CD8-positive, alpha-beta memory T cell (primary cell): ENCODE data around the gene IDI2. TPM values are rescaled to one million over a fixed set of nuclear protein-coding genes. Genes with fewer than 3 reads are reported as not detected.

ENCODE experiments used
- CTCF ChIA-PET: fragments of 350-600 bp; sonication (Branson Sonifier 250); formaldehyde crosslinking; loops from one replicate; lab custom pipeline; 2021; ENCODE audit warnings: antibody characterized with exemption; lab: Charles Lee
- POLR2A ChIA-PET: fragments of 350-600 bp; sonication (Branson Sonifier 250); formaldehyde crosslinking; loops from one replicate; lab custom pipeline; 2021; ENCODE audit warnings: antibody characterized with exemption; lab: Charles Lee
- DNase-seq, 5 donors: peaks; one replicate each; pipeline versions ENCODE4 v3.0.0 to v3.0.0-alpha.2; 2020 to 2022; ENCODE audit warnings: mixed read lengths in 1 of 5
- H3K27ac ChIP-seq: one replicate; pipeline ENCODE4 v1.7.0; 2013; ENCODE audit warnings: low read depth, mild to moderate bottlenecking, low read length, moderate library complexity
- H3K27me3 ChIP-seq: 2 replicates; pipeline ENCODE4 v1.7.0; 2013; ENCODE audit warnings: low read length, mild to moderate bottlenecking; ENCODE audit not compliant: insufficient read depth, poor library complexity, severe bottlenecking
- H3K36me3 ChIP-seq: 2 replicates; pipeline ENCODE4 v1.7.0; 2013; ENCODE audit warnings: mild to moderate bottlenecking, low read length, moderate library complexity; ENCODE audit not compliant: insufficient read depth
- H3K4me1 ChIP-seq: 2 replicates; pipeline ENCODE4 v1.7.0; 2013; ENCODE audit warnings: mild to moderate bottlenecking, low read length, moderate library complexity; ENCODE audit not compliant: insufficient read depth
- H3K4me3 ChIP-seq: 2 replicates; pipeline ENCODE4 v1.7.0; 2013; ENCODE audit warnings: mild to moderate bottlenecking, low read length
- H3K9me3 ChIP-seq: 2 replicates; pipeline ENCODE4 v1.7.0; 2013; ENCODE audit warnings: mild to moderate bottlenecking, low read length
- H3K27ac Mint-ChIP-seq, 8 donors: one replicate each; pipeline ENCODE4 v1.8.0; 2020 to 2021; ENCODE audit warnings: mixed read lengths in 8 of 8, mild to moderate bottlenecking in 6 of 8, inconsistent platforms in 3 of 8, moderate library complexity in 3 of 8
- H3K27me3 Mint-ChIP-seq, 2 donors: one replicate each; pipeline ENCODE4 v1.8.0; 2020 to 2021; ENCODE audit warnings: mixed read lengths in 2 of 2, mild to moderate bottlenecking in 1 of 2, moderate library complexity in 1 of 2
- H3K36me3 Mint-ChIP-seq, 3 donors: one replicate each; pipeline ENCODE4 v1.8.0; 2020 to 2021; ENCODE audit warnings: mixed read lengths in 3 of 3, inconsistent platforms in 1 of 3, mild to moderate bottlenecking in 1 of 3
- H3K4me1 Mint-ChIP-seq, 3 donors: one replicate each; pipeline ENCODE4 v1.8.0; 2020 to 2021; ENCODE audit warnings: mixed read lengths in 3 of 3, inconsistent platforms in 1 of 3, mild to moderate bottlenecking in 1 of 3
- H3K4me3 Mint-ChIP-seq, 7 donors: one replicate each; pipeline ENCODE4 v1.8.0; 2020 to 2021; ENCODE audit warnings: mixed read lengths in 7 of 7, mild to moderate bottlenecking in 6 of 7, moderate library complexity in 4 of 7, inconsistent platforms in 2 of 7
- H3K9me3 Mint-ChIP-seq, 5 donors: one replicate each; pipeline ENCODE4 v1.8.0; 2020 to 2022; ENCODE audit warnings: mixed read lengths in 5 of 5, mild to moderate bottlenecking in 3 of 5, moderate library complexity in 2 of 5, inconsistent platforms in 1 of 5
- polyA plus RNA-seq: library from polyadenylated mRNA; unstranded; fragments of 300-500 nt; fragmentation: Illumina TruSeq; gene quantifications from one replicate; pipeline ENCODE4 v1.2.3, GENCODE V29; 2021
- total RNA-seq, 2 experiments: library from RNA; stranded (reverse); gene quantifications; one replicate each; pipeline ENCODE4 v1.2.3, GENCODE V29; 2021

Gene IDI2
- total and polyA plus RNA-seq, 3 experiments from 2014 or later = not detected

DNA sequence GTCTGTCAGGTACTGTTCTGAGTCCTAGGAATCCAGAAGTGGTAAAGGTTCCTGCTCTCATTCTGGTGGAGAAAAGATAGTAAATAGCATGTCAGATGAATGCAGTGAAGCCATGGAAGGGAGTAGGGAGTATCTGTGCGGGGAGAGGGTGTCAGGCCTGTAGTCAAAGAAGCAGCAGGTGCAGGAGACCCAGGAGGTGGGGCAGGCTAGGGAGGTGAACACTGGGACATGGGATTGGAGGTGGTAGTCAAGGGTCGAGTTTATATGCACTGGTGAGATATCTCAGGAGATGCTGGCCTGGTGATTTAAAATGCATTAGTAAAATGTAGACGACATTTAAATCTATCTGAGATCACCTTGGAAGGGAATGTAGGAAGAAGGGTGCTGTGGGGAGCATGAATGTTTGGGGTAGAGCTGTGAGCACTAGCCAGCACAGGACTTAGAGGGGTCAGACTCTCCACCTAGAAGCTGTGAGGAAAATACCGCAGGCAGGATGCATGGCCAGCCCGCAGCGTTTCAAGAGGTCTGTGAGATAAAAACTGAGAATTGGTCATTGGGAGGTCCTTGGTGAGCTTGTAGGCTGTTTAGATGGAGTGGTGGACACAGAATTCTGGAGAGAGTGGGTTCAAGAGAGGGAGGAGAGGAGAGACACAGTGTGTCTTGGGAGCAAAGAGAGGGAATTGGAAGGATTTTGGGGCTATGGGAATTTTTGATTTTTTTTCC is 30.7 kb downstream of the IDI2 start:
- Mint-ChIP-seq H3K4me3 (no peak overlapping the region), H3K27ac (peak overlapping the region in 5 of 8 donors; percentile 7 to 65 (median 42)), H3K9me3 (no peaks in the 10 kb centered on the region), H3K36me3 (peaks cover 12 to 83% (median 31%) of the 10 kb centered on the region in 3 donors), H3K27me3 (no peaks in the 10 kb centered on the region), H3K4me1 (peaks cover 15 to 19% (median 17%) of the 10 kb centered on the region in 3 donors)
- Histone ChIP-seq H3K27me3 (no peaks in the 10 kb centered on the region), H3K36me3 (peaks cover 52% of the 10 kb centered on the region), H3K4me3 (no peak overlapping the region), H3K4me1 (peaks cover 11% of the 10 kb centered on the region), H3K9me3 (no peaks in the 10 kb centered on the region), H3K27ac (no peak overlapping the region)
- ChIA-PET CTCF (no interaction called here), POLR2A (no interaction called here)
- no peak for DNase-seq

DNA sequence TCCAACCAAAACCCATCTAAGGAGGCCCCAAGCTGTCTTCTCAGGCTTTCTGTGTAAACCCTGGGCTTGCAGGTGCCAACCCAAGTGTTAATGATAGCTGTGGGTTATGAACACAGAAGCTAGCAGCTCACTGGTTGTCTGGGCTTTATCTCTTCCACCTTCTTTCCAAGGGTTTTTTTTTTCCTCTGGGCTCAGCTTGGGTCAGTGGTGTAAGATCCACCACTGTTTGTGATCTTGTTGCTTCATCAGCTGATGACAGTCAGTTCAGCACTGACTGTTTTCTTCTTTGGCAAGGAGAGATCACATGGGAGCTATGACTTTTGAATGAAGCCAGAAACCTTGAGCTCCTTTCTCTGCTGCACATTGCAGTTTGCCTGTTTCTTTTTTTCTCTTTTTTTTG is 32.8 kb downstream of the IDI2 start:
- peak overlapping the region in 1 of 7 donors; percentile 30 for H3K4me3 Mint-ChIP-seq
- no peak for DNase-seq
- peaks cover 12 to 72% (median 26%) of the 10 kb centered on the region in 3 donors for H3K36me3 Mint-ChIP-seq
- no peaks in the 10 kb centered on the region for H3K27me3 ChIP-seq
- no peak overlapping the region for H3K27ac ChIP-seq
- CTCF ChIA-PET = interaction anchor here (0.9 kb wide), 1 partner anchor 60 kb away, joined by 3 read pairs; no protein-coding TSS in a partner anchor
- no peaks in the 10 kb centered on the region for H3K9me3 ChIP-seq
- H3K4me1 Mint-ChIP-seq = peaks cover 29 to 38% (median 30%) of the 10 kb centered on the region in 3 donors
- POLR2A ChIA-PET = interaction anchor here (1.1 kb wide), 1 partner anchor 56 kb away, joined by 4 read pairs; no protein-coding TSS in a partner anchor
- peaks cover 25% of the 10 kb centered on the region for H3K4me1 ChIP-seq
- peaks cover 35% of the 10 kb centered on the region for H3K36me3 ChIP-seq
- H3K27ac Mint-ChIP-seq = peak overlapping the region in 2 of 8 donors; percentile 30 to 33
- no peak overlapping the region for H3K4me3 ChIP-seq
- H3K9me3 Mint-ChIP-seq = no peaks in the 10 kb centered on the region
- H3K27me3 Mint-ChIP-seq = no peaks in the 10 kb centered on the region

DNA sequence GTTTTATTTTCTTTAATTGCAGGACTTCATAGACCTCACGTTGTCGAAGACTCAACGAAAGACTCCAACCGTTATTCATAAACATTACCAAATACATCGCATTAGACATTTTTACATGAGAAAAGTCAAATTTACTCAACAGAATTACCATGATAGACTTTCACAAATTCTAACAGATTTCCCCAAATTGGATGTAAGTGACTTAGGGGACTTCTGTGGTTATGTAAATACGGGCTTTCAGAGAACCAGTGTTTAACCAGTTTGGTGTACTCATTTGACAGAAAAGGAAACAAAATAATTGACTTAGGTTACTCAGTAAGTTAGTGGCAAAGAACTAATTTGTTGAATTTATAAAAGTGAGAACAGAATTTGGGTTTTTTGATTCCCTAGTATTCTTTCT is 33.2 kb downstream of the IDI2 start:
- no peak overlapping the region for H3K27ac ChIP-seq
- H3K4me3 Mint-ChIP-seq = peak overlapping the region in 1 of 7 donors; percentile 13
- H3K4me1 ChIP-seq = peaks cover 27% of the 10 kb centered on the region
- peaks cover 12 to 68% (median 23%) of the 10 kb centered on the region in 3 donors for H3K36me3 Mint-ChIP-seq
- H3K27me3 Mint-ChIP-seq = no peaks in the 10 kb centered on the region
- POLR2A ChIA-PET = interaction anchor here (0.7 to 1.1 kb wide), 2 partner anchors 56 to 98 kb away, joined by 3 to 4 read pairs; no protein-coding TSS in a partner anchor
- no peaks in the 10 kb centered on the region for H3K9me3 ChIP-seq
- peaks cover 29 to 41% (median 32%) of the 10 kb centered on the region in 3 donors for H3K4me1 Mint-ChIP-seq
- H3K9me3 Mint-ChIP-seq = no peaks in the 10 kb centered on the region
- peaks cover 32% of the 10 kb centered on the region for H3K36me3 ChIP-seq
- H3K4me3 ChIP-seq = no peak overlapping the region
- CTCF ChIA-PET = interaction anchor here (0.9 kb wide), 1 partner anchor 61 kb away, joined by 3 read pairs; no protein-coding TSS in a partner anchor
- peak overlapping the region in 2 of 8 donors; percentile 6 to 30 for H3K27ac Mint-ChIP-seq
- H3K27me3 ChIP-seq = no peaks in the 10 kb centered on the region
- no peak for DNase-seq

DNA sequence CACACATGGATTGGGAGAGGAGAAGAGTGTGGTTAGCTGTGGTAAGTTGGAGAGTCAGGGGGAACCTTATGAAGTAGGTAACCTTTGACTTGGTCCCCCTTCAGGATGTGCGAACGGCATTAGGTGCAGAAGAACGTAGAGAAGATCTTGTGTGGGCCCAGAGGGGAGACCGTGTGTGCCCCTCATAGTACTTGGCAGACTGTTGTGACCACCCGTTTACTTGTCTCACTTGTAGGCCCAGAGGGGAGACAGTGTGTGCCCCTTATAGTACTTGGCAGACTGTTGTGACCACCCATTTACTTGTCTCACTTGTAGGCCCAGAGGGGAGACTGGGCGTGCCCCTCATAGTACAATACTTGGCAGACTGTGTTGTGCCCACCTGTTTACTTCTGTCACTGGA is 34.9 kb downstream of the IDI2 start:
- CTCF ChIA-PET = no interaction called here
- no peaks in the 10 kb centered on the region for H3K9me3 Mint-ChIP-seq
- Histone ChIP-seq H3K9me3 (no peaks in the 10 kb centered on the region), H3K27me3 (no peaks in the 10 kb centered on the region), H3K27ac (no peak overlapping the region), H3K4me1 (peaks cover 32% of the 10 kb centered on the region), H3K36me3 (peaks cover 21% of the 10 kb centered on the region), H3K4me3 (no peak overlapping the region)
- H3K36me3 Mint-ChIP-seq = peaks cover 12 to 53% (median 15%) of the 10 kb centered on the region in 3 donors
- H3K4me3 Mint-ChIP-seq = peak overlapping the region in 5 of 7 donors; percentile 43 to 60 (median 55)
- H3K4me1 Mint-ChIP-seq = peaks cover 32 to 49% (median 40%) of the 10 kb centered on the region in 3 donors
- H3K27me3 Mint-ChIP-seq = no peaks in the 10 kb centered on the region
- DNase-seq = no peak
- POLR2A ChIA-PET = no interaction called here
- peak overlapping the region in 6 of 8 donors; percentile 14 to 82 (median 66) for H3K27ac Mint-ChIP-seq

- Histone ChIP-seq H3K27me3 (no peaks in the 10 kb centered on the region), H3K4me3 (peak overlapping the region; percentile 97), H3K9me3 (no peaks in the 10 kb centered on the region), H3K27ac (peak overlapping the region; percentile 93), H3K4me1 (peaks cover 32% of the 10 kb centered on the region), H3K36me3 (peaks cover 9% of the 10 kb centered on the region)
- no peaks in the 10 kb centered on the region for H3K27me3 Mint-ChIP-seq
- ChIA-PET CTCF (interaction anchor here (0.6 to 1.4 kb wide), 8 partner anchors 9 to 74 kb away, joined by 3 to 6 read pairs (median 3); partner anchors contain the start of gene IDI1), POLR2A (interaction anchor here (1.2 kb wide), 1 partner anchor 57 kb away, joined by 3 read pairs; the partner anchor contains the start of gene LARP4B)
- H3K9me3 Mint-ChIP-seq = no peaks in the 10 kb centered on the region
- H3K27ac Mint-ChIP-seq = peak overlapping the region; percentile 89 to 98 (median 97)
- DNase-seq = peak in 1 of 5 donors; percentile 4
- H3K4me1 Mint-ChIP-seq = peaks cover 27 to 49% (median 40%) of the 10 kb centered on the region in 3 donors
- peaks cover 0 to 34% (median 3%) of the 10 kb centered on the region in 3 donors for H3K36me3 Mint-ChIP-seq
- peak overlapping the region; percentile 92 to 97 (median 96) for H3K4me3 Mint-ChIP-seq
Observed at GRCh38 chr10:988667-989545, 36.8 kb downstream of the IDI2 start.

DNA sequence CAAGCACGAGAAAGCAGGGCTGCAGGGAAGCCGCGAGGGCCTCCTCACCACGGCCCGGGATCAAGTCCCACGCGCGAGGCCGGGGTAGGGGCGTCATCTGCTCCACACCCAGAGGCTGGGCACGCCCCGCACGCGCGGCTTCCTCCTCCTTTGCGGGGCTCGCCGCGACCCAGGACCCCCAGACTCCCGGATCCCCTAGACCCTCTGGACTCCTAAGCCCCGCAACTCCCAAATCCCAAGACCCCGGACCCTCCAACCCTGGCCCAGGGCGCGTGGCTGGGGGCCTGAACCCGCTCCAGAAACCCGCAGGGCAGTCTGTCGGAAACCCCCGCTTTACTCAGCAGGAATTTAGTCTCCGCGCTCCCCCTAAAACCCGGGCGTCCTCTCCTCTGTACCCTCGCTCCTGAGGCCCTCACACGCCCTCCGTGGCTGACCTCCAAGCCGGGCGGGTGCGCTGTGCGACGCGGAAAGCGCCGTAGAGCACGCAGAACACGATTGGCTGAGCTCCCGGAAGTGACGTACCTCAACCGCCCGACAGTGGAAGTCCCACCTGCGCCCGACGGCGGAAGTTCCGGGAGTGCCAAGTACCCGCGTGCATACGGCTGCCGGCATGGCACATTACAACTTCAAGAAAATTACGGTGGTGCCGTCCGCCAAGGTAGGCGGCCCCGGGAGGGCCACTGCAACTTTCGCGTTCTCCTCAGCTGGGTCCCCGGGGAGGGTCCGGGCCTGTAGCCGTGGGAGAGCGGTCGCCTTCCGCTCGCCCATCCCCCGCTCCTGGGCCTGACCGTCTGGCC is 37.6 kb downstream of the IDI2 start, which contains the start of gene GTPBP4:
GTPBP4 (plus strand) TSS at position 565 of the 797 bp plus-strand sequence; CDS start at position 611, 46 bp downstream.
- Histone ChIP-seq H3K4me1 (peaks cover 32% of the 10 kb centered on the region), H3K36me3 (peaks cover 4% of the 10 kb centered on the region), H3K27ac (peak within 1 kb of the TSS; percentile 93), H3K4me3 (peak within 1 kb of the TSS; percentile 97), H3K27me3 (no peaks in the 10 kb centered on the region), H3K9me3 (no peaks in the 10 kb centered on the region)
- H3K27ac Mint-ChIP-seq = peak within 1 kb of the TSS; percentile 89 to 98 (median 97)
- H3K9me3 Mint-ChIP-seq = no peaks in the 10 kb centered on the region
- ChIA-PET POLR2A (interaction anchor here (1.2 to 1.4 kb wide), 2 partner anchors 56 to 58 kb away, joined by 3 to 5 read pairs; partner anchors contain the start of gene LARP4B), CTCF (interaction anchor here (0.6 to 1.4 kb wide), 6 partner anchors 9 to 75 kb away, joined by 3 to 6 read pairs (median 4); partner anchors contain the start of gene IDI1)
- H3K4me1 Mint-ChIP-seq = peaks cover 27 to 49% (median 40%) of the 10 kb centered on the region in 3 donors
- H3K27me3 Mint-ChIP-seq = no peaks in the 10 kb centered on the region
- peaks cover 0 to 27% (median 2%) of the 10 kb centered on the region in 3 donors for H3K36me3 Mint-ChIP-seq
- DNase-seq = peak; percentile 94 to 98 (median 94)
- peak within 1 kb of the TSS; percentile 92 to 97 (median 96) for H3K4me3 Mint-ChIP-seq

GRCh38 chr10:987620-987869 is 38.1 kb downstream of the IDI2 start:
- peaks cover 4% of the 10 kb centered on the region for H3K36me3 ChIP-seq
- H3K27me3 Mint-ChIP-seq = no peaks in the 10 kb centered on the region
- no peak for DNase-seq
- H3K27ac ChIP-seq = peak overlapping the region; percentile 93
- peaks cover 0 to 22% (median 4%) of the 10 kb centered on the region in 3 donors for H3K36me3 Mint-ChIP-seq
- peaks cover 27 to 47% (median 40%) of the 10 kb centered on the region in 3 donors for H3K4me1 Mint-ChIP-seq
- ChIA-PET POLR2A (interaction anchor here (0.5 to 1.4 kb wide), 2 partner anchors 58 to 62 kb away, joined by 3 to 5 read pairs; partner anchors contain the start of gene IDI1), CTCF (interaction anchor here (1.4 kb wide), 1 partner anchor 10 kb away, joined by 6 read pairs; no protein-coding TSS in a partner anchor)
- peak overlapping the region; percentile 92 to 97 (median 96) for H3K4me3 Mint-ChIP-seq
- peak overlapping the region; percentile 97 for H3K4me3 ChIP-seq
- peaks cover 32% of the 10 kb centered on the region for H3K4me1 ChIP-seq
- H3K9me3 Mint-ChIP-seq = no peaks in the 10 kb centered on the region
- no peaks in the 10 kb centered on the region for H3K27me3 ChIP-seq
- peak overlapping the region; percentile 38 to 98 (median 97) for H3K27ac Mint-ChIP-seq
- no peaks in the 10 kb centered on the region for H3K9me3 ChIP-seq
